NCI-H1694 (cell line): Measurements from ENCODE around the gene RSKR.
"Not testable (repeated sequence)": the region's sequence is repeated elsewhere in the genome, so short reads cannot be mapped to it uniquely, and the experiment has no call there.

Experiments
- DNase-seq: peaks from one replicate; lab custom pipeline; 2025; lab: John Stamatoyannopoulos, UW

RSKR gene

GRCh38 chr17:28613931-28614381 lies at the start of gene RSKR:
RSKR (minus strand) TSS chr17:28614185; CDS start chr17:28614161, 24 bp downstream.
- DNase-seq, result no peak

- DNase-seq, result no peak
Observed at GRCh38 chr17:28663723-28664122, 49.7 kb upstream of the RSKR start.

DNA sequence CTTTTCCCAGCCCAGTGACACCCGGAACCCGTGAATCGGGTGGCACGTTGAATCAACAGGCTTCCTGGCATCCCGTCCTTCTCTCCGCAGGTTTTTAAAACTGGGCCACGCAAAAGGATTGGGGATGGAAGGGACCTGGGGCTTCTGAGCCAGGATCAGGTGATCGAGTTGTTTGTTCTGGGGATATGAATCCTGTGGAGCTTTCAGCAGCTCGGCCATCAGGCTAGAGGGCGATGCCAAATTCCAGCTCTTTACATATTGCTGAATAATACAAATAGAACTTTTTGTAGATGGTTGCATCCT lies 48.5 kb upstream of the RSKR start:
- DNase-seq, result no peak

DNA sequence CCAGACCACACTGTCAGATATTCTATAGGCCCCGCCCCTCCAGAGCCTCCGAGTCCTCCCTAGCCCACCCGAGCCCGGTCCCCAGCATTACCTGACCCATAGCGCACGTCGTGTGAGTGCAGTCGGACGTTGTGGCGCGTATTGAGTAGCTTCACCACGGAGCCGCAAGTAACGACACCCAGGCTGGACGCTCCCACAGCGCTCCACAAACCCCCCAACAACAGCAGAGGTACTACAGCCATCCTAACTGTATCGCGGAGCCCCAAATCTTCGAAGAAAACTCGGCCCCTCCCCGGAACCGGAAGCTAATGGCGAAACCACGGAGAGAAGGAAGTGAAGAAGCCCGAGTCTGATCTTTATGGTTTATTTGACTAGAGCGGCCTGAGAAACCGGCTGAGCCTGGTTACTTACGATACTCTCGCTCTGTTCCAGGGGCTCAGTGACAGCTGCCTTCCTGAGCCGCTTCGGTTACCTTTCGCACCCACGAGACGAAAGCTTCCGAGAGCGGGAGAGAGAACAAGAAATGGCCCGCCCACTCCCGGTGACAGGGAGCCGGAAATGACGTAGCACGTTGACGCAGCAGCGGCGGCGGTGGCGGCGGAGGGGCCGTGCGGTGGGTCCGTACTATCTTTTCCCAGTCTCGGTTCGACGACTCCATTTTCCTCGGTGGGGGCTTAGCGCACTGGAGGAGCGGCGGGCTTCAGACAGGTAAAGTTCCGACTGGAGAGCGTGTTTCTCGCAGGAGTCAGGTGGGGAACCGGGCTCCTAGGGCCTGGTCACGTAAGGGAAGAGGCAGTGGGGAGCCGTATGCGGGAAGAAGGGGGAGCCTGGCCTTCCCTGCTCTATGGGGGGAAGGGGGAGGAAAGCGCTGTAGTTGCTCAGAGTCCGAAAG lies 47.9 kb upstream of the RSKR start, which contains the start of the genes SDF2 and SUPT6H:
TSS of gene SDF2 (minus strand) at position 272 of the 892 bp plus-strand sequence. CDS start at position 242, 30 bp downstream.
TSS of gene SUPT6H (plus strand) at position 571 of the 892 bp plus-strand sequence. CDS start 11,197 bp downstream, outside the sequence.
- DNase-seq, result peak; percentile 88

- not testable (repeated sequence) for DNase-seq
Observed at GRCh38 chr17:28659497-28659881, 45.5 kb upstream of the RSKR start.

GRCh38 chr17:28658766-28659496 lies 44.9 kb upstream of the RSKR start:
- DNase-seq, result not testable (repeated sequence)

- DNase-seq, result not testable (repeated sequence)
Observed at GRCh38 chr17:28658342-28658741, 44.4 kb upstream of the RSKR start.

DNA sequence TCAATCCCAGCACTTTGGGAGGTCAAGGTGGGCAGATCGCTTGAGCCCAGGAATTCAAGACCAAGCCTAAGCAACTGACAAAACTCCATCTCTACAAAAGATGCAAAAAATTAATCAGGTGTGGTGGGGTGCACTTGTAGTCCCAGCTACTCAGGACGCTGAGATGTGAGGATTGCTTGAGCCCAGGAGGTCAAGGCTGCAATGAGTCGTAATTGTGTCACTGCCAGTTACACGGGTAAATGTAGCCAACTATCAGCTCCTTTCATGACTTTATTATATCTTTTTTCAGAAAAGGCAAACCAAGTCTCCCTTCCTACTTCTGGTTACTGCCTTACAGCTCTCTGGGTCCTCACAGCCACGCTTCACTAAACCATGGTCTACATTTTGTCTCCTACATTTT lies 43.8 kb upstream of the RSKR start:
- no peak for DNase-seq

- DNase-seq, result no peak
Observed at GRCh38 chr17:28655160-28655559, 41.2 kb upstream of the RSKR start.

GRCh38 chr17:28648698-28649097 lies 34.7 kb upstream of the RSKR start:
- DNase-seq, result no peak

DNA sequence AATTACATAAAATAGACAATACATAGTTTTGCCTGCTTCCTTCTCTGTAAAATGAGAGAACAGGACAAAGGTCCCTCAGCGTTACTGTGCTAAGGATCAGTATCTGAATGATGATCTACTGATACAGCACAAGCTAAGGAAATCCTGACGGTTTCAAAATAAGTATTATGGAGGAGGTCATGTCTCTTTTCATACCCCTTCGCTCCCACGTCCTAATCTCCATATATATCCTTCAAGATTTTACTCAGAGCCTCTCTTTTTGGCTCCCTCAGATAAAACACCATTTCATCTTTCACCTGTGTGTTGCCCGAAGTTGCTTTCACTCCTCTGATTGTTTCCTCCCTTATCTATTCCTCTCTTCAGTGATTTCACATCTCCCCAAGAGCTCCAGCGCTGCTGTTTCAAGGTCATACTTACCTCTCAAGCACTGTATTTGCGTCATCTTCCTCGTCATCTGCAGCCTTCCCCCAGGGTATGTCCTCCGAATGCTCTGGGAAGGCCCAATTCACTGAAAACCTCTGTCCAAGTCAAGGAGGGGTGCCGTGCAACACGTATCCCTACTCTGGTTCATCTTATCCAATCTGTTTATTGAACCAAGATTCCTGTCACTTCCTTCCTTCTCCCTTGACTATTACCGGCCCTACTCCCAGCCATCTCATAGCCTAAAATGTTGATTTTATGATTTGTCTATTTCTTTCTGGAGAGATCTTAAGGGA lies 32.2 kb upstream of the RSKR start:
- no peak for DNase-seq

DNA sequence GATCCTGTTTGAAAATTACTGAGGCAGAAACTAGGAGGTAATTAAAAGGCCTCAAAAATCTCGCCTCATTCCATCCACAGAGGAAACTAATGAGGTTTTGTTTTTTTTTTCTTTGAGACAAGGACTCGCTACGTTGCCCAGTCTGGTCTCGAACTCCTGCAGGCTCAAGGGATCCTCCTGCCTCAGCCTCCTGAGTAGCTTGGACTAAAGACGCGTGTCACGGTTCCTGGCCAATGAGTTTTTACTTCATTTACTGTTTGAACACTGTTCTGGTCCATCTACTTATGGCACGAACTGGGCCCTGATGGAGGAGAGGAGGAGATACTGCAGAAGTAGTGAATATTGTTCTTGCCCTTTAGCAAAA lies 31.6 kb upstream of the RSKR start:
- no peak for DNase-seq

GRCh38 chr17:28644787-28645575 lies 31.0 kb upstream of the RSKR start, which contains the start of gene BLTP2:
BLTP2 (minus strand) TSS chr17:28645158; CDS start chr17:28645056, 102 bp downstream.
- peak; percentile 83 for DNase-seq

- DNase-seq, result peak; percentile 17
Observed at GRCh38 chr17:28643983-28644786, 30.2 kb upstream of the RSKR start.

DNA sequence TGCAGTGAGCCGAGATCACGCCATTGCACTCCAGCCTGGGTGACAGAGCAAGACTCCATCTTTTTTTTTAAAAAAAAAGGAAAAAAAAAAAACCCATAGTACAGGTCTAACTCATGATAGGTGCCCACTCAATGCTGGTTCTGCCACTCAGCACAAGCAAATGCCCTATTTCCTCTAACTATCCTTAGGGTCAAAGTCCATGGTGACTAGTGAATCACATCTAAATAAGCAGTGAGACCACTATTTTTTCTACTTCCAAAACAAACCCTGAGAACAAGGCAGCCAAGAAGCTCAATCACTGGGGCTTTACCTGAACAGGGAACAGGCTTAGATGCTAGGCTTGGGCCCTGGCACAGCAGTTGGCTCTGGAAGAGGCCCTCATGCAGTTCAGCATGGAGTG lies 27.6 kb upstream of the RSKR start:
- no peak for DNase-seq

GRCh38 chr17:28635506-28635905 lies 21.5 kb upstream of the RSKR start:
- DNase-seq, result no peak

- no peak for DNase-seq
Observed at GRCh38 chr17:28634206-28634865, 20.4 kb upstream of the RSKR start.

GRCh38 chr17:28626818-28627217 lies 12.8 kb upstream of the RSKR start:
- no peak for DNase-seq

DNA sequence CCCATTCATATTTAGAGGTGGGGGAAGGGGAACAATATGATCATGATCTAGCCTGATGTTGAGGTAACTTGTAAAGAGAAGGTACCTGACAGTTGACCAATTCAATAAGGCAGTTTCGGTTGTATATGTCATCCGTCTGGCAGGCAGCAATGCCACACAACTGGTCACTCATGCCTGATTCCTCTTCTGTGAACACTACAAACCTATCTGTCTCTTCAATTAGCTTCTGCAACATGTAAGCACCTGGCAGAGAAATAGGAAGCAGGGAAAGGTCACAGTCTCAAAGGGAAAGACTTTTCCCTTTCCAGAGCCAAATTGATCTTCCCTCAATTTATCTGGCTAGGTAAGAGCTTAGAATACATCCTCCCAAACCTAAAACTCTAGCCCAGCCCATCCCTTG lies 10.2 kb upstream of the RSKR start:
- no peak for DNase-seq

DNA sequence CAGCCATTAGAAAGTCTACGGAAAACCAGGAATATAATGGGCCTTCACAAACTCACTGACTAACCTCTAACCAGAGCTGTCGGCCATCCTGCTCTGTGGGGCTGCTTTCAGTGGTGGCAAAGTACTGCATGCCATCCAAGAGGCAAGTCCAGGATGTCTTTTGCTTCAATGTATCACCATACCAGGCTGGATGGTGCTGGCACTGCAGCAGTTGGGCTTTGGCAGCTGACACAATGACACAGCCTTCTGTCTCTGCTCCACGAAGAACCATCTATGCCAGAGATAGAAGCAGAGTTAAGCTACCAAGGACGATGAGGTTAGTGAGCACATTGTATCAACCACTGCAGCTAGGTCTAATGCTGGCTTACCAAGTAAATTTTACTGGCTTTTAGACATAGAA lies 9.7 kb upstream of the RSKR start:
- DNase-seq, result no peak
